ENCODE results near the gene SLBP.

GRCh38 chr4:1723131-1723801, 11.1 kb upstream of the SLBP start:
- TF ChIP-seq CTCF (conservative IDR thresholded peaks at IDR 0.05): no peak
- TF ChIP-seq ZFX (IDR thresholded peaks at IDR 0.05): no peak
